Stimulated activated CD4-positive, alpha-beta T cell treated with anti-CD3 and anti-CD28 coated beads, Interleukin-2, amount 100 ng/mL, for 48 hours (primary cell): ENCODE data around the gene PLCB1.
"Not testable (repeated sequence)": the region's sequence is repeated elsewhere in the genome, so short reads cannot be mapped to it uniquely, and the experiment has no call there.

ENCODE experiments used
- DNase-seq, 2 donors: peaks; one replicate each; pipeline ENCODE4 v3.0.0-alpha.2; 2020

PLCB1 gene

DNA sequence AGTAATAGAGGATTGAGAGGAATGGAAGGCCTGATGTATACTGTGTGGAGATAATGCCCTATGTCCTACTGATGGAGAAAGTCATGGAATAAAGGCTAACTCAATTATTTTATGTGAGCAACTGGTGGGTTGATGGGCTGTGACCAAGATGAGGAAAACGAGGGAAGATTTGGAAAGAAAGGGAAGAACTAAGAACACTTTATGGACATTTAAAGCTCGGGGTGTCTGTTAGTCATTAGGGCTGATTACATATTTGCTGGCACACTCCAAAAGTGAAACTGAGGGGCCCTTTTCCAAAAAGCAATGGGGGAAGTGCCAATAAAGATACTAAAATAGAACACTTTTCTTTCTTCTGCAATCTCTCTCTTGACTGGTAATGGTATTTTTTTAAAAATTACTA lies 439.5 kb downstream of the PLCB1 start:
- no peak for DNase-seq

DNA sequence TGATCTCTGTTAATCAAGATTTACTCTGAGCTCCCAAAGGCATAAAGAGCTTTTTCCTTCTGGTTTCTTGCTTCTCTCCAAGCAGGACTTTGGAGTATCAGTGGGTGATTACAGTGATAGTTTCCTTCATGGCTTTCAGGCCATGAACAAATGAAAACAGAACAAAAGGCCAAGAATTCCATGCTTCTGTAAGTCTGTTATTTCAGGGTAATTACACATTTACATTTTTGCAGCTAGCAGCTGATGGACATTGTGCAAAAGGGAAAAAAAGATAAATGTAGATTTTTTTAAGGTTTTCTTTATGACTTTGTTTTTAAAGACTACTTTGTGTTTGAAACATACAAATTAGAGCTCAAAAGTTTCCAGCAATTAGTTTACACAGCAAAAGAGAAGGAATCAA lies 441.6 kb downstream of the PLCB1 start:
- no peak for DNase-seq

DNA sequence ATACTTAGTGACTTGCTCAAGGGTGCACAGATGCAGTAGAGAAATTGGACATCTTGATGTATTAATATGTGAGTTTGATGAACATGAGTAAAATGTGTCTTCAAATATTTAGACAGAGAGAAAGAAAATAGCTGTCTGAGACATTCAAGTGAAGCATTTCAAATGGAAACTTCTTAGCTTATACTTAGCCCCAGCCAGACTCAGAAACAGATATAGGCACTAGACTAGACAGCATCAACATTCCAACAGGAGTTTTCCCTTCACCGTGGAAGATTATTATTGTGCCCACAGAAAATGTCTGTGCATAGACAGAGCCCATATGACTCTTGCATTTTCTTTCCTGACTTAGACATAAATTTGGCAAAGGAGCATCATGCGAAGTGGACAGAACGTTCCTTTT lies 443.0 kb downstream of the PLCB1 start:
- DNase-seq = no peak

DNA sequence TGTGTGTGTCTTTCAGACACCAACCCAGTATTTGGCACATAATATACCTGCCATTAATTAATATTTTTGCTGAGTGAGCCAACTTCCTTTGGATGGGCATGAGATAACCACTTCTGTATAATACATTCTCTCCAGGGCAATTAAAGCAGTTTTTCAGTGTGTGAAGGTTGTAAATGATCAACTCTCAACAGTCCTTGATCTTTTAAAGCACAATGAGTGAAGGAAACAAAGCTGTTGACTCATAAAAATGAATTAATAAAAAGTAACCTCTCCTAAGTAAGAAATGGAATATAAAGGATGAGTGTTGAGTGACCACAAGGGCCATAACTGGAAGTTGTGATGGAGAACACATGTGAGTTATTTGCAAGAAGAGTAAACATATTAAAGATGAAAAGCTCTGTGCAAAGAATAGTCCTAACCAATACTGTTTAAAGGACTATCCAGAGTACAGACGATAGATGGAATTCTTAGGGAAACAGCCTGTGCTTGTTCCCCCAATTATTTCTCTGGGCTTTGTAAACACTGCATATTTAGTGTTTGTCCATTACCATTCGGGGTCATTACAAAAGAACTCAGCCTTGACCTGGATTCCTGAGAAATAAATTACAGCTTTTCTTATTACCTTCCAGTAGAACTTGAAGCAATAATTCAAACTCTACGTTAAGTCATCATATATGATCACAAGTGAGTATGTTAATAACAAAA lies 446.2 kb downstream of the PLCB1 start:
- no peak for DNase-seq

DNA sequence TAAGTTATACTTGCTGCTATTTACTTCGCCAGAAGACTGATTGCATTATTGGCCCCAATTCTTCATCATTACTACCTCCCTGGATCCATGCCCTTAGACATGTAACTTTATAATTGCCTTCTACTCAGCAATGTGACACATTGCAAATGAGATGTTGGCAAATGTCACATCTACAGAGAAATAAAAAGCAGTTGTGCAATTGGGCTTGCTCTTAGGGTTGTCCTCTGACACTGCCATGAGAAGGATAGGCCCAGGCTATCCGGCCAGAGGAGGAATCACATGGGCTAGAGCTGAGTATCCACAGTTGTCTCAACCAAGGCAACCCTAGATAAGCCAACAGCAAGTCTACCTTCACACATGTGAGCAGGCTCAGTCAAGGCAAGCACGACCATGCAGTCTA lies 447.0 kb downstream of the PLCB1 start:
- no peak for DNase-seq

DNA sequence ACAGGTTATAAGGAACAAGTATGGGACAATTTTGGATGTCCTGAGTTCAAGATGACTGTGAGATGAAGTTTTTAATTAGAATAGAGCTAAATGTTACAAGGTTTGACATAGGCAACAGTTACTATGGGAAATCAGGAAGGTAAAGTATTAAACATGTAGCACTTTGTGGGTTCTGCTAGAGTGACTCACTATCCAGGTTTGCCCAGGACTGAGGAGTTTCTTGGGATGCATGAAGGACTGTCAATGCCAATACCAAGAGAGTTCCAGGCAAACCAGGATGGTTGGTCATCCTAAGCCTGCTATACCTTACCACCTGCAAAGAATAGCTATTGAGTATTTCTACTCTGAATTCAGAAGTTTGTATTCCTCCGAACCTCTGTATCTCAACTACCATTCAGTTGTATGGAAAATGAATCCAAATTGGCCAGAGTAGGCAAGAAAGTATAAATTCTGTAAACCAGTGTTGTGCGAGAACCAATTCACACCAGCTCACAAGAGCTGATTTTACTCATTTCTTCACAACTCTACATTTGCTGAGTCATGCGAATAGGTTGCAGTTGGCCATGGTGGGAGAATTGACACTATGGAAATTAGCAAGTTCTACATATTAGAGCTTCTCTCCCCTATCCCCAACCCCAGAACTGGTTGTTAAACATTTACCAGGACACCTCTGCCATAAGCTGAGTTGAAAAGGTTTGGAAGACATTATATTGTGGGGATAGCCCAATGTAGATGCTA lies 449.5 kb downstream of the PLCB1 start:
- DNase-seq = no peak

DNA sequence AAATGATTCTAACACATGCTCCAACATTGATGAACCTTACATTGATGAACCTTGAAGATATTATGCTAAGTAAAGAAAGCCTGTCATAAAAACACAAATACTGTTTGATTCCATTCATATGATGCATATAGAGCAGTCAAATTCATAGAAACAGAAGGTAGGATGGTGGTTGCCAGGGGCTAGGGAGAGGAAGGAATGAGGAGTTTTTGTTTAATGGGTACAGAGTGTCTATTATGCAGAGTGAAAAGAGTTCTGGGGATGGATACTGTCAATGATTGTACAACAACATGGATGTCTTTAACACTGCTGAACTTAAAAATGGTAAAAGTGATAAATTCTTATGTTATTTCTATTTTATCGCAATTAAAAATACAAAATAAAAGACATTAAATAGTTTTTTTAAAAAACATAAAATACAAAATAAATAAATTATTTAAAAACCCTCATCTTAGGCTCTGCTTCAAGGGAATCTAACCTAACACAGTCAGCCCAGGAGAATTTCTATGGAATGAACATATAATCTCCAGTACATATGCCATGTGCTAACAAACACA lies 451.0 kb downstream of the PLCB1 start:
- no peak for DNase-seq

DNA sequence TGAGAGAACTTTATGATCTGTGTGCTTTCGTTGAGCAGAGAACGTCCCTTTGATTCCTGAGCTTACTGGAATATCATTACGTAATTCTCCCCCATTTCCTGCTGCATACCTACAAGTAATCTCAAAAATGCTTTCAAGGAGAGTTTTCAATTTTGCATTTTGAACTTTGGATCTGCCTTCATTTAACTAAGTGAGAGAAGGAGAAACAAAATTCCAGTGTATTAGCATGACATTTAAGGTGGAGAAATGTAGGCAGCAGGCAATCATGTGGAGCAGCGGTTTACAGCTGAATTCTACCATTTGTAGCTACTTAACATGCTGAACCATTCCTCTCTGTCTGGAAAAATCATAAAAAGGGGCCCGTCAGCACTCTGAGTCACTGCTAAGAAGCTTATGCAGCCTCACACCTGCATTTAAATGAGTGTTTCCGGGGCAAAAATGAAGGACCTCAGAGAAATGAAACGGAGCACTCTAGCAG lies 451.5 kb downstream of the PLCB1 start:
- no peak for DNase-seq

DNA sequence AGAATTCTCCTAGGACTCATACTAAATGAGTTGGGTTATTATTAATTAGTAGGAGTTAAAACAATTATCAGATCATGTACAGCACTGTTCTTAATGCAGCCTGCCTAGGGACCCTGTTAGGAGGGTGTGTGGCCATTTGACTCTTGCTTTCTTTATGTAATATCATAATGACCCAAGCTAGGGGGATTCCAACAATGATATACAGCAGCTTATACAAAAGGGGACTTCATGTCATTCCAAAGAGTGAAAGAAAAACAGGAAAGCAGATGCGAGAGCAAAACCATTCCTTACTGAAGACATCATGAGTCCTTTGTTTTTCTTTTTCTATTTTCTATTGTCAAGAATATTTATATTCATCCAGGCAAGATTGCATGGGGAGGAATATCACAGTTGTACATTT lies 455.2 kb downstream of the PLCB1 start:
- DNase-seq = no peak

DNA sequence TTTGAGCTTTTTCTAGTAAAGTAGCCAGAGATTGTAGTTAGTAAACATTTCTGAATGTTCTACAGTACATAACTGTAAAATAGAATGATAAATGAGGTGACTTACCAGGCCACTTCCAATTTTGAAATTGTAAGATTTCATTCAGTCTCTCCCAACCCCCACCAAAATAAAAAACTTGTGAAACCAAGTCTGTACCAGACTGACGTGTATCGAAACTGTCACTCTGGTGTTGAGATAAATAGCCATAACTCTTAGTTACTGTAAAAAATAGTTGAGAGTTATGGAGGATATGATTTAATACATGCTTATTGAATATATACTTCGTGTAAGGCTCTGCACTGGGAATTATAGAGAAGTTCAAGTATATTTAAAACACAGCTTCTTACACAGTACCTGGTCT lies 455.7 kb downstream of the PLCB1 start:
- no peak for DNase-seq

DNA sequence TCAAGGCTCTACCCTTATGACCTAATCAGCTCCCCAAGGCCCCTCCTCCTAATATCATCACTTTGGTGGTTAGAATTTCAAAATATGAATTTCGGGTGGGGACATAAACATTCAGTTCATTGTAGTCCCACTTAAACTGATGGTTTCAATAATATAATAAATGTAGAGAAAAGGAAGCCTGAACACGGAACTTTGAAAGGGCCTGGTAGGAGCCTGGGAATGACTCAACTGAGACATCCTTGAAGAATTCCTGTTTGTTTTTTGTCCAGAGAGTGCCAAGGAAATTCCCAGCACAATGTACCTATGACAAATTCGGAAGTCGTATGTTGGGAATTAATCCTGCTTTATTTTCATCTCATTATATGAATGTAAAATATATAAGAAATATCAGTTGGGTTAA lies 457.9 kb downstream of the PLCB1 start:
- DNase-seq = no peak

DNA sequence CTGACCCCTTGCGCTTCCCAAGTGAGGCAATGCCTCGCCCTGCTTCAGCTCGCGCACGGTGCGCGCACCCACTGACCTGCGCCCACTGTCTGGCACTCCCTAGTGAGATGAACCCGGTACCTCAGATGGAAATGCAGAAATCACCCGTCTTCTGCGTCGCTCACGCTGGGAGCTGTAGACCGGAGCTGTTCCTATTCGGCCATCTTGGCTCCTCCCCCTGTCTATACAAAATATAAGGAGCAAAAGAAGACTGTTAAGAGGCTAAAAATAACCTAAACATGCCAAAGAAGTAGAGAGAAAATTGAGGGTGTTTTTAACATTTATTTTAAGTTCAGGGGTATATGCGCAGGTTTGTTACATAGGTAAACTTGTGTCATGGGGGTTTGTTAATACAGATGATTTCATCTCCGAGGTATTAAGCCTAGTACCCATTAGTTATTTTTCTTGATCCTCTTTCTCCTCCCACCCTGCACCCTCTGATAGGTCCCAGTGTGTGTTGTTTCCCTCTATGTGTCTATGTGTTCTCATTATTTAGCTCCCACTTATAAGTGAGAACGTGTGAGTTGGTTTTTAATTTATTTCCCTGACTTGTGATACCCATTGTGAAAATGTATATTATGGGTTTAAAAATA lies 469.0 kb downstream of the PLCB1 start:
- DNase-seq = not testable (repeated sequence)

DNA sequence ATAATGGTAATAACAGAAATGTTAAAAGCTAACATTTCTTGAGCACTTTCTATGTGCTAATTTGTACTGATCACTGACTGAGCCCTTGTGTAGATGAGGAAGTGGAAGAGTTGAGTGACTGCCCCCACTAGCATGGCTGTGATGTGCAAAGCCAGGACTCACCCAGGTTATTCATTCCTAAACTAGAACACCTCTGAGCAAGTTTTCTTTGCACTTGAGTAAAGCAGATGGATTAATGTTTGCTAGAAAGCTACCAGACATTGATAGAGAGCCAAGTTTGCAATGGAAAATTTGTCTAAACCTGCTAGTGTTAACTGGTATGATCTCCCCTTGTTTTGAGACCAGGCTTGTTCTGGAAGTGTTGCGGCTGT lies 469.5 kb downstream of the PLCB1 start:
- no peak for DNase-seq

DNA sequence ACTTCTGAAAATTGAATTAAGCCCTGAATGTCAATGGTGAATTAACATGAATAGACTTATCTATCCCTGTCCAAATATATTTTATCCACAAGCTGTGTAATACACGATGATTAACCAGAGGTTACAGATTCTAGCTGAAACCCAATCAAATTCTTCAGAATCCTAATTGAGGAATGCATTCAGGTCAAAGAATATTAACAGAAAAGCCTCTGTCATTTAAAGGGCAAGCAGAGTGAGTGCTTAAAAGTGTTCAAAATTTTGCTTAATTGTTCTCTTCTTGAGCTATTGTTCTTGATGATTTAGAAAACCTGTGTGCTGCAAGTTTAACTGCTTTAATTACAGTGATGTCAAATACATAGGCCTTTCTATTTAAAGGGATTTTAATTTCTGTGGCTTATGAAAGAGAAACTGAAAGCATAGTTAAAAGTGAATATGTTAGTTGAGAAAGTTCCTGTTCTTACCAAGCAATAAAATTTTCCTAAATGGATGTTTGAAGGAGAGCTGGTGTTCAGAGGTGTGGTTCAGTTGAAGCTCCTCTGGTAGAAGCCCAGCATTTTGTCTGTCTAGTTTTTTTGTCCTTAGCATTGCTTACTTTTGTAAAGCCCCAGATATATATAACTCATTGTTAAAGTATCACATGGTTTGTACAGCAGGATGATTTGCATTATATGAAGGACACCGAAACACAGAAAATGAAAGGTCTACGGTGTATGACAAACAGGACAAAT lies 470.5 kb downstream of the PLCB1 start:
- no peak for DNase-seq

DNA sequence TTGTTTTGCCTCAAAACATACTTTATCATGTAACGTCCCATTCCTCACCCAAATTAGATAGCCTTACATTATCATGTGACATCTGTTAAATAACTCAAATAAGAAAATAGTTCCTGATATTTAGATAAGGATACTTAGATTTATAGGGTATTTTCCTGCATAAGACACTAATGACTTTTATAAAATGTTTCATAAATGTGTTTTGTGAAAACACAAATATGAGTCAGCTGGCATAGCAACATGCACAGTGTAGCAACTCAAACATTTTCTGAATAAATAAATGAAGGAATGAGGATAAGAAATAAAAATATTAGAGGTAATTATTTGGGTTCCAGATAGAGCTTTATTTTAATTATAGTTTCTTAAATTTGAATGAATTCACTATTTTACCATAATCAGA lies 476.4 kb downstream of the PLCB1 start:
- DNase-seq = no peak

DNA sequence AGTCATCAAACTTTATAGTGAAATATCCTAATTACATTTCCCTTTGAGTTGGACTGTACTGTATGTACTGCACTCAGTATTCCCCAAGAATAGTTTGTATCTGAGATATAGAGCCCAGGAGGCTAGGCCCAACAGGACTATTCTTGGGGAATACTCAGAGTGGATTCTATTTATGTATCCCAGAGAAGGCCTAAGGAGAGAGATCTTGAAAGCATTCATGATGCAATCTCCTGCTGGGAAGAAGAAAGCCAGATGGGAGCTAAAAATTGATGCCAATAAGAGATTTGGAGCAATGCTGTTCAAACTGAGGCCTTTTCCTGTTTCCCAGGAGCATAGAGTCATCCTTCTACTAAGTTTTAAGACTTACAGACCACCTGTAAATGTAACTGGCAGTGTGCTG lies 484.7 kb downstream of the PLCB1 start:
- DNase-seq = no peak

DNA sequence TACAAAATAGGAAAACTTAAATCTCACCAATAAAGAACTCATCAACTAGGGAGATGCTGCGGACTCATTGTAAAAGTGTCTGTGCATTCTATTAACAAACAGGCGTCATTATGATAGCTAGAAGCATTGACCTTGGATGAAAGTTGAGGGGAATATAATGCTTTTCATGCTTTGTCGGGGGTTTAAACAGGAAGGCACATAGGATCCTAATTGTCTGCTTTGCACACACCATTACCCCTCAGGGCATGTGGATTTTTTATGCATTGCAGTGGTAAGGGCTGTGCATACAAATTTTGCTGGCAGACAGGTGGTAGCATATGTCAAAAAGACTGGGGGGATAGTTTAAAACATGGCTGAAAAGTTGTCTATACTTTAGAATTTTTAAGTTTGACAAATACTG lies 488.9 kb downstream of the PLCB1 start:
- DNase-seq = no peak

DNA sequence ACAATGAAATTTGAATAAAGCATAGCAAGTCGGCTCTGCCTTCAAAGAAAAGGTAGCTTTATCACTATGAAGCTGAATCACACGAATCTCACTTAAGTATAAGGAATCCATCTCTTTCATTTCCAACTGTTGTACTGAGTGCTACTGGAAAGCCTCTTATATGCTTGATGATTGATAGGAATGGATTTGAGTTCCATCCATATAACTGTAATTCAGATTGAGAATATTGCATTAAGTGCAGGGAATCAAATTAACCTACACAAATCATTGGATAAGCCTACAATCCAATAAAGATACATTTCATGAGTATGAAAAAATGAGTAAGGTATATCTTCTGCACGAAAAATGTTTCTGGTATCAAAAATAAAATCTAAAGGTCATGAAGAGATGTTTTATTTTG lies 492.0 kb downstream of the PLCB1 start:
- DNase-seq = no peak

DNA sequence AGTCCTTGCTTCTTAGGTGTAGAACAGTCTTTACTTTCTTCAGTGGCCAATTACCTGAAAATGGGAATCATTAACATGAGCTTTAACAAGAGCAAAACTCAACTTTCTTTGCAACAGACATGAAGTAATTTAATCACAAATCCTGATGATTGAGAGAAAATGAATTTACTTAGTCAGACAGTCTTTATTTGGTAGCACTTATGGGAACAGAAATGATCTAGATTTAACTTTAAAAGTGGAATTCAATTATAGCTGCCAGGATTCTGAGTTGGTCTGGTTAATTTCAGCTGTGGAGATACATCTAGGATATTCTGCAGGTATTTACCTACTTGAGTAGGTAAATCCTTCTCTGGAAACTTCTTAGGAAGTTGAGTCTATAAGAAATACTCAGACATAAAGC lies 492.6 kb downstream of the PLCB1 start:
- DNase-seq = no peak

DNA sequence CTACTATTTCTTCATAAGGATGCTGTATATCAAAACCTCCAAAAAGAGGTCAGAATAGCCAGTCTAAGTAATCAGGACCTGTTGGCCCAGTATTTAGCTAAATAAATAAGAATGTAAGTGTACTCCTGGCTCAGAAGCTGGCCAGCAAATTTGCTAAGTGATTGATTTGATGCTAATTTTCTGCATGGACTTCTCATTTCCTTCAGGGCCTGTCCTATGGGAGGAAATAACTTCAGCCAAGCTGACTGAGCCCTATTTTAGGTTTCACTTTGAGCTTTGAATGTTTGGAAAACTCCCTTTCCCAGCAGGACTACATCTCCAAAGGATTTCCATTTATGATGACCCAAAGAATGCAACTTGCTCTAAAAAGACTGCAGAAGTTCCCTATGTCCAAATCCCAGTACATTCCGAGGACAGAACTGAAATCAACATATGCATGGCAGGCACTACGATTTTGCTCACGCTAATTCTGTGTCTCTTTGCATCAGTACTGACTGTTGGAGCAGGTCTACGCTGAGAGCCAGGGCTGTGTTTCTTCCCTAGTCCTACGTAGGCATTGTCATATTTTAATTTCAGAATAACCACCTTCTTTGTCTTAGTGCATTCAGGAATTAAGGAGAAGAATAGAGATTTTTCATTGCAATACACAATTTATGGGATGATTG lies 495.4 kb downstream of the PLCB1 start:
- no peak for DNase-seq

DNA sequence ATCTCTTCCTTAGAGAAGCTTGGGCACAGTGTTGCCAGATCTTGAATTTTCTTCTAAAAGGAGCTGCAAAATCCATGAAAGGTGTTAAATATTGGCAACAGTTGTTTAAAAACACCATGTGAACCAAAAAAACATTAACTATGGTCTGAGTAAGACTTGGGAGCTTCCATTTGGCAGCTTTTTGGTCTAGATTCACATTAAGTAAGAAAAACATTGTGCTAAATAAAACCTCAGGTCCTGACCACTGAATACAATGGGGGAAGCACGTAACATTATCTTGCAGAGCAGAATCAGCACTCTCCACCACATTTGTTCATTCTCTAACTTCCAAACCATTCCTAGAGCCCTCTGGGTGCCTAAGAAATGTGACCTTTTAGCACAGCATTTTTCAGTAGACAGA lies 499.2 kb downstream of the PLCB1 start:
- no peak for DNase-seq

DNA sequence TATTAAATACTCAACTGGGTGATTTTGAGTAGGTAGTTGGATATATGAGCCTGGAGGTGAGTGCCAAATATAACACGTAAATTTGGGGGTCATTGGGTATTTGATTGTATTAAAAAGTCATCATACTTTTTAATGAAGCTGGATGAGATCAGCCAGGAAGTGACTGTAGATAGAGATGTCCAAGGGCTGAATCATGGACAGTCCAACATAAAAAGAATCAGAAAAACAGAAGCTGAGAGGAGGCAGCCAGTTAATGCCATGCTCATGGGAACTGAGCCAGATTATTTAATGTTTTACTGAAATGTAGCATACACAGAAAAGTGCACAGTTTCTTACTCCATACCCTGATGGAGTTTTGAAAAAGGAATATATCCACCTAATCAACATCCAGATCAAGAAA lies 501.3 kb downstream of the PLCB1 start:
- DNase-seq = no peak
